H9 (cell line): ENCODE measurements around the gene RPS19. TPM values are rescaled to one million over a fixed set of nuclear protein-coding genes. Genes with fewer than 3 reads are reported as not detected.

Experiments used
- DNase-seq: peaks from one replicate; pipeline ENCODE4 v3.0.0-alpha.2; 2017
- H2AFZ ChIP-seq: one replicate; pipeline ENCODE4 v1.6.1; 2013; ENCODE audit warnings: mild to moderate bottlenecking, low read length, control low read depth, moderate library complexity
- H2AK5ac ChIP-seq: 2 replicates; pipeline ENCODE4 v1.6.1; 2013; ENCODE audit warnings: low read length, control low read depth, mixed read lengths; ENCODE audit not compliant: insufficient read length
- H2BK120ac ChIP-seq: one replicate; pipeline ENCODE4 v1.6.1; 2013; ENCODE audit warnings: low read depth, mild to moderate bottlenecking, low read length, control low read depth, inconsistent platforms; ENCODE audit not compliant: poor library complexity, severe bottlenecking
- H2BK12ac ChIP-seq: 2 replicates; pipeline ENCODE4 v1.6.1; 2013; ENCODE audit warnings: low read length, control low read depth, mixed read lengths, low read depth; ENCODE audit not compliant: insufficient read length
- H2BK15ac ChIP-seq: 2 replicates; pipeline ENCODE4 v1.6.1; 2013; ENCODE audit warnings: low read depth, low read length, control low read depth
- H2BK20ac ChIP-seq: one replicate; pipeline ENCODE4 v1.6.1; 2013; ENCODE audit warnings: low read depth, mild to moderate bottlenecking, low read length, control low read depth, inconsistent platforms; ENCODE audit not compliant: poor library complexity, severe bottlenecking
- H2BK5ac ChIP-seq: 2 replicates; pipeline ENCODE4 v1.6.1; 2013; ENCODE audit warnings: low read length, control low read depth, mixed read lengths; ENCODE audit not compliant: insufficient read length
- H3K14ac ChIP-seq: 2 replicates; pipeline ENCODE4 v1.6.1; 2013; ENCODE audit warnings: low read length, control low read depth; ENCODE audit not compliant: insufficient read depth
- H3K18ac ChIP-seq: 2 replicates; pipeline ENCODE4 v1.6.1; 2013; ENCODE audit warnings: low read depth, mild to moderate bottlenecking, mixed read lengths, low read length, control low read depth; ENCODE audit not compliant: insufficient read length
- H3K23ac ChIP-seq: 2 replicates; pipeline ENCODE4 v1.6.1; 2013; ENCODE audit warnings: low read length, control low read depth, mixed read lengths, low read depth; ENCODE audit not compliant: insufficient read length
- H3K23me2 ChIP-seq: 2 replicates; pipeline ENCODE4 v1.6.1; 2013; ENCODE audit warnings: low read depth, mild to moderate bottlenecking, mixed read lengths, low read length, control low read depth; ENCODE audit not compliant: insufficient read length, poor library complexity, severe bottlenecking
- H3K27ac ChIP-seq: 2 replicates; pipeline ENCODE4 v1.5.1; 2013; ENCODE audit warnings: low read length, control low read depth, mixed read lengths, low read depth; ENCODE audit not compliant: insufficient read length
- H3K27me3 ChIP-seq: 2 replicates; pipeline ENCODE4 v1.6.1; 2013; ENCODE audit warnings: low read length, control low read depth, inconsistent platforms; ENCODE audit not compliant: insufficient read depth
- H3K4ac ChIP-seq: 2 replicates; pipeline ENCODE4 v1.6.1; 2013; ENCODE audit warnings: low read depth, mild to moderate bottlenecking, control low read depth, inconsistent platforms, low read length, moderate library complexity
- H3K4me1 ChIP-seq: 2 replicates; pipeline ENCODE4 v1.6.1; 2013; ENCODE audit warnings: low read length, control low read depth, inconsistent platforms; ENCODE audit not compliant: insufficient read depth
- H3K4me2 ChIP-seq: 2 replicates; pipeline ENCODE4 v1.6.1; 2013; ENCODE audit warnings: low read length, control low read depth, mixed read lengths; ENCODE audit not compliant: insufficient read length, insufficient read depth
- H3K56ac ChIP-seq: 2 replicates; pipeline ENCODE4 v1.6.1; 2013; ENCODE audit warnings: low read depth, mild to moderate bottlenecking, mixed read lengths, low read length, control low read depth; ENCODE audit not compliant: insufficient read length
- H3K79me1 ChIP-seq: 2 replicates; pipeline ENCODE4 v1.6.1; 2013; ENCODE audit warnings: low read depth, mild to moderate bottlenecking, moderate library complexity, low read length, control low read depth, inconsistent platforms; ENCODE audit not compliant: insufficient read depth, poor library complexity, severe bottlenecking
- H3K79me2 ChIP-seq: 2 replicates; pipeline ENCODE4 v1.6.1; 2013; ENCODE audit warnings: low read length, control low read depth, inconsistent platforms; ENCODE audit not compliant: insufficient read depth
- H3K9ac ChIP-seq: 2 replicates; pipeline ENCODE4 v1.6.1; 2013; ENCODE audit warnings: low read length, control low read depth, mixed read lengths; ENCODE audit not compliant: insufficient read length; ENCODE audit errors: extremely low read depth
- H3K9me3 ChIP-seq: one replicate; pipeline ENCODE4 v1.6.1; 2013; ENCODE audit warnings: low read depth, low read length, inconsistent platforms; ENCODE audit not compliant: control insufficient read depth
- H3T11ph ChIP-seq: one replicate; pipeline ENCODE4 v1.6.1; 2013; ENCODE audit warnings: mild to moderate bottlenecking, low read length, control low read depth, inconsistent platforms
- H4K20me1 ChIP-seq: one replicate; pipeline ENCODE4 v1.6.1; 2013; ENCODE audit not compliant: control insufficient read depth, insufficient read length, insufficient read depth
- H4K5ac ChIP-seq: 2 replicates; pipeline ENCODE4 v1.6.1; 2013; ENCODE audit warnings: low read depth, mild to moderate bottlenecking, mixed read lengths, low read length, control low read depth; ENCODE audit not compliant: insufficient read length
- H4K8ac ChIP-seq: replicated peaks from 2 replicates; pipeline ENCODE4 v1.6.1; 2013; ENCODE audit warnings: low read length, control low read depth, mixed read lengths, low read depth; ENCODE audit not compliant: insufficient read length
- H4K91ac ChIP-seq: 2 replicates; pipeline ENCODE4 v1.6.1; 2013; ENCODE audit warnings: low read depth, mild to moderate bottlenecking, moderate library complexity, mixed read lengths, low read length, control low read depth; ENCODE audit not compliant: insufficient read length
- H3K27ac Mint-ChIP-seq, 3 experiments: 2 replicates in 2 of 3; 3 replicates in 1 of 3; pipeline ENCODE4 v1.8.0; 2020 to 2021; ENCODE audit warnings: mixed read lengths in 3 of 3, mild to moderate bottlenecking in 1 of 3, moderate library complexity in 1 of 3
- H3K27me3 Mint-ChIP-seq: 2 replicates; pipeline ENCODE4 v1.8.0; 2021; ENCODE audit warnings: low read depth, mild to moderate bottlenecking, moderate library complexity, mixed read lengths
- H3K36me3 Mint-ChIP-seq, 3 experiments: 2 replicates in 2 of 3; 3 replicates in 1 of 3; pipeline ENCODE4 v1.8.0; 2020 to 2021; ENCODE audit warnings: low read depth in 3 of 3, mixed read lengths in 3 of 3; ENCODE audit not compliant: insufficient read depth in 1 of 3
- H3K4me1 Mint-ChIP-seq, 2 experiments: 2 replicates each; pipeline ENCODE4 v1.8.0; 2020; ENCODE audit warnings: mixed read lengths in 2 of 2
- H3K4me3 Mint-ChIP-seq, 2 experiments: 2 replicates in 1 of 2; 3 replicates in 1 of 2; pipeline ENCODE4 v1.8.0; 2020 to 2021; ENCODE audit warnings: mild to moderate bottlenecking in 2 of 2, mixed read lengths in 2 of 2, moderate library complexity in 1 of 2
- H3K9me3 Mint-ChIP-seq, 2 experiments: 2 replicates in 1 of 2; 3 replicates in 1 of 2; pipeline ENCODE4 v1.8.0; 2020; ENCODE audit warnings: mild to moderate bottlenecking in 2 of 2, mixed read lengths in 2 of 2, moderate library complexity in 1 of 2
- WGBS: extraction: QIAGEN DNeasy Blood & Tissue Kit; methylation state at CpG from one replicate; pipeline ENCODE4 v1.1.7; 2013; ENCODE audit warnings: missing lambda C conversion rate, low lambda C conversion rate, mixed read lengths; ENCODE audit not compliant: insufficient read length; ENCODE audit errors: extremely low coverage; 5-methylcytosine and 5-hydroxymethylcytosine counted together
- total RNA-seq: library from RNA; stranded (reverse); gene quantifications from 2 replicates; pipeline ENCODE4 v1.2.1, GENCODE V29; 2021
- TF ChIP-seq, protein P1 (sequence below): fragments of 200-600 bp; sonication (generic); conservative IDR thresholded peaks from 3 replicates; pipeline ENCODE4 v1.8.0; 2021; ENCODE audit warnings: antibody characterized with exemption, mild to moderate bottlenecking

The RPS19 gene
- total RNA-seq, 1 experiment from 2014 or later: 3,024 TPM

GRCh38 chr19:41871573-41872383 is 11.7 kb downstream of the RPS19 start:
- no peaks in the 10 kb centered on the region for H3K23me2 ChIP-seq

More at GRCh38 chr19:41871573-41872383, 11.7 kb downstream of the RPS19 start:
- Histone ChIP-seq H3T11ph (no peak overlapping the region), H3K79me2 (no peaks in the 10 kb centered on the region), H2BK15ac (no peak overlapping the region), H3K14ac (no peak overlapping the region), H4K91ac (no peak overlapping the region), H3K27me3 (no peaks in the 10 kb centered on the region), H3K23ac (no peak overlapping the region), H3K9ac (no peak overlapping the region), H2BK12ac (no peak overlapping the region), H2AK5ac (no peak overlapping the region), H4K5ac (no peak overlapping the region), H3K9me3 (no peaks in the 10 kb centered on the region), H2AFZ (no peak overlapping the region), H3K4me2 (no peak overlapping the region), H3K4me1 (no peaks in the 10 kb centered on the region), H3K27ac (no peak overlapping the region), H3K56ac (no peak overlapping the region), H3K79me1 (peaks cover 5% of the 10 kb centered on the region), H3K4ac (no peak overlapping the region), H4K8ac (no peak overlapping the region), H2BK120ac (no peak overlapping the region), H2BK20ac (no peak overlapping the region), H2BK5ac (no peak overlapping the region), H4K20me1 (no peaks in the 10 kb centered on the region), H3K18ac (no peak overlapping the region)
- Mint-ChIP-seq H3K9me3 (no peaks in the 10 kb centered on the region), H3K36me3 (peaks cover 26 to 51% (median 44%) of the 10 kb centered on the region in 3 experiments), H3K4me1 (peaks cover 4 to 8% of the 10 kb centered on the region in 2 experiments; a peak in 3 of 4 replicates), H3K4me3 (no peak overlapping the region; a peak in 1 of 5 replicates), H3K27ac (peak overlapping the region in 2 of 3 experiments; percentile 64 to 95; a peak in 4 of 7 replicates), H3K27me3 (peaks cover 8% of the 10 kb centered on the region)
- no peak for DNase-seq
- WGBS: no CpG with 5 or more reads among the region's 16 CpGs
- TF ChIP-seq, protein P1, sequence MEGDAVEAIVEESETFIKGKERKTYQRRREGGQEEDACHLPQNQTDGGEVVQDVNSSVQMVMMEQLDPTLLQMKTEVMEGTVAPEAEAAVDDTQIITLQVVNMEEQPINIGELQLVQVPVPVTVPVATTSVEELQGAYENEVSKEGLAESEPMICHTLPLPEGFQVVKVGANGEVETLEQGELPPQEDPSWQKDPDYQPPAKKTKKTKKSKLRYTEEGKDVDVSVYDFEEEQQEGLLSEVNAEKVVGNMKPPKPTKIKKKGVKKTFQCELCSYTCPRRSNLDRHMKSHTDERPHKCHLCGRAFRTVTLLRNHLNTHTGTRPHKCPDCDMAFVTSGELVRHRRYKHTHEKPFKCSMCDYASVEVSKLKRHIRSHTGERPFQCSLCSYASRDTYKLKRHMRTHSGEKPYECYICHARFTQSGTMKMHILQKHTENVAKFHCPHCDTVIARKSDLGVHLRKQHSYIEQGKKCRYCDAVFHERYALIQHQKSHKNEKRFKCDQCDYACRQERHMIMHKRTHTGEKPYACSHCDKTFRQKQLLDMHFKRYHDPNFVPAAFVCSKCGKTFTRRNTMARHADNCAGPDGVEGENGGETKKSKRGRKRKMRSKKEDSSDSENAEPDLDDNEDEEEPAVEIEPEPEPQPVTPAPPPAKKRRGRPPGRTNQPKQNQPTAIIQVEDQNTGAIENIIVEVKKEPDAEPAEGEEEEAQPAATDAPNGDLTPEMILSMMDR: no peak
